Activated CD4-positive, alpha-beta T cell treated with anti-CD3 and anti-CD28 coated beads, Interleukin-2, amount 50 U/mL, for 48 hours (primary cell): Measurements from ENCODE around the gene KCNN2.
A peak's percentile ranks its signal among the peaks of the same experiment; 100 is the strongest.
"Not testable (repeated sequence)": the region's sequence is repeated elsewhere in the genome, so short reads cannot be mapped to it uniquely, and the experiment has no call there.

Experiments
- DNase-seq, 2 experiments: peaks; one replicate each; pipeline ENCODE4 v3.0.0-alpha.2; 2020

The KCNN2 gene

DNA sequence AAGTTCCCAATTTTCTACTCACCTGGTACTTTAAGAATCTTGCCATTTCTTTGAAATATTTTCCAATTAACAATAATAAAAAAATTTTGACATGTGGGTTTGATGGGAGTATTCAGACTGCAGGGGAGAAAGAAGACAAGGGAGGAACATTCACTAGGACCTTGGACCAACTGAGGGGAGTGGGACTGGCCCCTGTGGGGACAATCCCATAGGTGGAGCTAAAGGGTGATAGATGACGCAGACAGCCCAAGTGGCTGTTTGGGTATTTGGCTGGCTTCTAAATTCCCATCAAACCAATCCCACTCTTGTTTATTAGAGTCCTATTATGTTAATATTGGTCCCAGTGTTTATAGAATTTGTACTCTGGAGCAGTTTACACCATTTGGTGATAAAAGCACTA is 65.3 kb downstream of the KCNN2 start:
- DNase-seq = no peak

DNA sequence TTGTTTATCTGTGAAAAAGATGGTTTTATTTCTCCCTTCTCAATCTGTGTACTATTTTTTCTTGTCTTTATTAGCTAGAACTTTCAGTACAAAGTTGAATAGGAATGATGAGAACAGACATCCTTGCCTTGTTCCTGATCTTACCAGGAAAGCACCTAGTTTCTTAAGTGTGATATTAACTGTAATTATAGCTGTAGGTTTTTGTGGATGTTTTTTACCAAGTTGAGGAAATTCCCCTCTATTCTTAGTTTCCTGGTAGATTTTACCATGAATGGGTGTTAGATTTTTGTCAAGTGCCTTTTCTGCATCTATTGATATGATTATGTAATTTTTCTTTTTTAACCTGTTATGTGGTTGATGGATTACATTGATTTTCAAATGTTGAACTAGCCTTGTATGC is 68.7 kb downstream of the KCNN2 start:
- DNase-seq = no peak

DNA sequence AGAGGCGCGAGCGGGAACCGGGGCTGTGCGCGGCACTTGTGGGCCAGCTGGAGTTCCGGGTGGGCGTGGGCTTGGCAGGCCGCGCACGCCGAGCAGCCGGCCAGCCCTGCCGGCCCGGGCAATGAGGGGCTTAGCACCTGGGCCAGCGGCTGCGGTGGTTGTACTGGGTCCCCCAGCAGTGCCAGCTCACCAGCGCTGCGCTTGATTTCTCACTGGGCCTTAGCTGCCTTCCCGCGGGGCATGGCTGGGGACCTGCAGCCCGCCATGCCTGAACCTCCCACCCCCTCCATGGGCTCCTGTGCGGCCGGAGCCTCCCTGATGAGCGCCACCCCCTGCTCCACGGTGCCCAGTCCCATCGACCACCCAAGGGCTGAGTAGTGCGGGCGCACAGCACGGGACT is 70.8 kb downstream of the KCNN2 start:
- not testable (repeated sequence) for DNase-seq

DNA sequence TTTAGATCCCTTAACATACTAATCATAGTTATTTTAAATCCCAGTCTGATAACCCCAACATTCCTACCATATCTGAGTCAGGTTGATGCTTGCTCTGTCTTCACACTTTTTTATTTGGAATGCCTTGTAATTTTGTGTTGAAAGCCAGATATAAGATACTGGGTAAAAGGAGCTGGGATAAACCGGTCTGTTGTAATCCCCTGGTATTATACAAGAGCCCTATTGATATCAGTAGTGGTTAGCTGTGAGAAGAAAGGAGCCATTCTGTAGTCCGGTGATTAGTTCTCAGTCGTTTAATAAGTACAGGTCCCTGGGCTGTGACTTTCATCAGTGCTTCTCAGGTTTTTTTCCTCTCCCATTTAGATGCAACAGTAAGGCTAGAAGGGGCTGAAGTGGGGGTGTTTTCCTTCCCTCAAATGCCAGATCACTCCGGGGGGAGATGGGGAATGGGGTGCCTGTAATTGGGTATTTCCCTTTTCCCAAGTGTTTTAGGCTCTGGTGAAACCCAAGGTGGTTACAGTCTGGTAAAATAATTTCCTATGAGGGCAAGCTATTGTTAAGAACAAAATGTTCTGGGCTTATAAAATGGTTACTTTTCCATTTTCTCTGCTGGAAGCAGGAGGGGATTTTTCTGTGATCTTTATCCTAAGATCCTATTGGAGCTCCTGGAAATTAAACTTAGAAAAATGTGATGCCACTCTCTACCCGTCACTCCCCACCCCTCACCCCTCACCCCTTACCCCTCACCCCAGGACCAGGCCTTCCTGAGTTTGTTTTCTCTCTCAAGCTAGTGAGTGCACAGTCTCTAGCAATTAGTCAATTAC is 72.7 kb downstream of the KCNN2 start:
- DNase-seq = no peak

DNA sequence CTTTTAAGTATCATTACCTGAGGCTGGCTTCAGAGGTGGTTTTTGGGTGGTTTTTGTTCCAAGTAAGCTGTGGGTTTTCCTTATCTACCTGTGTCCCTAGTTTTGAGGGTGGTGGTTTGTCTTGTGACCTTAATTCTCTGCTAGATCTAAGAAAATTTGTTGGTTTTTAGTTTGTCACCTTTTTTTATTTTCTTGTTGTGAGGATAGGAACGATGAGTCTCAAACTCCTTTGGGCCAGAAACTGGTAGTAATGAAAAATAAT is 73.3 kb downstream of the KCNN2 start:
- DNase-seq = no peak

DNA sequence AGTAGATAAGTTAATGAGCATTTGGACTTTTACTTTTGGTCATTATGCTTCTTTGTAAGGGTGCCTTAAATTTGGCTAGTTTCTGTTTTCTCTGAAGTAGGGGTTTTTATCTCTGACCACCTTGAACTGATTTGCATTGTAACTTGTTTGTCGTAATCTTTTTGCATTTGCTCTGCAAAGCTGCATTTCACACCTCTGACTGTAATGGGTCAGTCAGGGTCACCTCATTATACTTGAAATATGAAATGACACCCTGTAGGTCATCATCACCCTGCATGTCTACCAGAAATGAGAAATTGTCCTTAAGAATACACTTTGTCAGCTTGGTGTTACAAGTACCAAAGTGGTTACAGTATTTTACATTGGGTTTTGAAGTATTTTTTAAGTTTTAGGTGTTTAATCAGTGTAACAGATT is 74.0 kb downstream of the KCNN2 start:
- no peak for DNase-seq

DNA sequence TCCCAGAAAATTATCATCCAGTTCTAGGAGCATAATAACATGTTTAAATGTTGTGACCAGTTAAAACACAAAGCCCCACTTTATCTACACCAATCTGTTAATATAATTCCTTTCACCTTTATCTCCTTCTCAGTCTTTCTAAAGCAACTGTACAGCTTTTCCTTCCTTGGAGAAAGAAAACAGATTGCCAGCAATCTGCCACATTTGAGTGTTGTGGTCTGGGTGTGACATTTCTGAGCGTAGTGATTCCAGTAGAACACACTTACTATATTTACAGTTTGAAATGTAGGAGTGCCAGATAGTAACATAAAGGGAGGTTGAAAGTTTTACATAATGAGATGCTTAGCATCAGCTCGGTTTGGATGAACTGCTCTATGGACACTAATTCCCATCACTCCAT is 76.1 kb downstream of the KCNN2 start:
- no peak for DNase-seq

DNA sequence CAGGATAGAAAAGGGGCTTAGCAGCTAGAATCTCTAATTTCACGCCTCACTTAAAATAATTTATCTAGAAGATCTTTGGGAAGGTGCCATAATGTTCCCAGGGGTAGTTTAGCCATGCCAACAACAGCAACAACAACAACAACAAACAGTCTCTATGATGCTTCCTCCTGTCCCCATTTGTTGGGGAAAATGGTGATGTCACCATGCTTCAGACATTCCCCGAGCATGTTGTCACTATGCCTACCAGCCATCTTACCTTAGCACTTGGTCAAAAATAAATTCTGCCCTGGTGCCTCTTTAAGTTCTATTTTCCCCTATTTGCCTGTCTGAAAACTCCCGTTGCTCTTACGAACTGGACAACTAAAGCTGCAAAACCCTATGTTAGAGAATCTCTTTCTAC is 76.6 kb downstream of the KCNN2 start:
- no peak for DNase-seq

DNA sequence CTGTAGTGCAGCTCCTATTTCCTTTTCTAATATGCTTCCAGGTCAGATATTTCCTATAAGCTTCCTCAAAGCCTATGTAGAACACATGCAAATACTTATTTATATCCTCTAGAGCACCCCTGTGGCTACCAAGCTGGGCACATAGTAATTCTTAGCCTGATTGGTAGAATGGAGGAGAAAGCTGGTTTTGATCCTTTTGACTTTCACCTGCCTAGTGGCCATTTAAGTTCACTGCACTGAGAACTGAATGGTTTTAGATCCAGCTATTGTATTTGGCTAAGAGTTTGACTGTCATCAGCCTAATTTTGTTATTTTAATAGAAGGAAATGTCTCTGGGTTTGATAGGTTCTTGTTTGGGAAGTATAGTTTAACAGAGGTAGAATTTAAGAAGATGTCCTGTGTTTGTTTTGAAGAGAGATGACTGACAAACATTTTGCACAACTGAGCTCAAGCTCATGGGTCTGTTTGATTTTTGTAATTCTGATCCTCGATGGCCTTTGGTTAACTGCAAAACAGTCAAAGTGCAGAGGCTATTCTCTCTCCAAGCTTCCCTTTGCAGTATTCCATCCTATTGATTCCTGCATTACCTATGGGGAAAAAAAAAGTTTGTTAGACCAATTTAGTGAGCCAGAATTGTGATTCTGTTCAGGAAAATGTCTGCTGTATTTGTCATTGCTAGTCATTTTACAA is 85.4 kb downstream of the KCNN2 start:
- no peak for DNase-seq

DNA sequence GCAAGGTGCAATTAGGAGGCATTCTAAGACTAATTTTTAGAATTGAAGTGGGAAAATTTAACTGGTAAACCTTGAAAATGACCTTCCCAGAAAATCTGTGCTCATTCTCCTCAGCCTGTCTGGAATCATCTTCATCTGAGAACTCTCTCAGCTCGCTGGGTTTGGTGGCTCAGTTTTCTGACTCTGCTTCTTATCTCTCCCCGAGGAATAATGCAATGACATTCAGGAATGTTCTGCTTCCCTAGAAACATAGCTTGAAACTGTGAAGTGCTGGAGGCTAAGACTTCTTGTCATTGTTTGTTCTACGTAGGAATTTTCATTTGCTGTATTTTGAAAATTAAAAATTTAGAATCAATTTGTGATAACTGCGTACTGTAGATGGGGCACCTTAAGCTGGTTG is 86.6 kb downstream of the KCNN2 start:
- no peak for DNase-seq

DNA sequence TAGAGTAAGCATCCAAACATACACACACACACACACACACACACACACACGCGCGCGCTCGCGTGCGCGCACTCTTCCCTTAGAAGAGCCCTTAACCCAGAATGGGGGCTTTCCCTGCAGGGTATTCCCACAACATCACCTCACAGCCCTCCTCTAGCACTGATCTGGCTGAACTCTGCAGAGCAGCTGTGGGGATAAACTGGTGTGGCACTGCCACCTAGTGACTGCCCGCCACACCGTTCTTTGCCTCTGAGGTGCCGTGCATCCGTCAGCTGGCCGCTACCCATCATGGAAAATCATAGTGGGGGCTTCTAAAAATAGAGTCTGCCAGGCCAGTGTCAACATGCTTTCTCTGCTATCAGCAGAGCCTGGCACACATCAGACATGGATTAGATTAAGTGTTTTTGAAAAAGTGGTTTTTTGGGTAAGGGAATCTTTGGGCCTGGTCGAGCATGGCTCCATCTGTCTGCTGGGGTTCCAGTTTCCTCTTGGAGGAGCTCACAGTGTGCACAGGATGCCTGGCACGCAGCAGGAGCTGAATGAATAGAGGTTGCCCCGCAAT is 88.1 kb downstream of the KCNN2 start:
- peak; percentile 43 to 54 for DNase-seq

DNA sequence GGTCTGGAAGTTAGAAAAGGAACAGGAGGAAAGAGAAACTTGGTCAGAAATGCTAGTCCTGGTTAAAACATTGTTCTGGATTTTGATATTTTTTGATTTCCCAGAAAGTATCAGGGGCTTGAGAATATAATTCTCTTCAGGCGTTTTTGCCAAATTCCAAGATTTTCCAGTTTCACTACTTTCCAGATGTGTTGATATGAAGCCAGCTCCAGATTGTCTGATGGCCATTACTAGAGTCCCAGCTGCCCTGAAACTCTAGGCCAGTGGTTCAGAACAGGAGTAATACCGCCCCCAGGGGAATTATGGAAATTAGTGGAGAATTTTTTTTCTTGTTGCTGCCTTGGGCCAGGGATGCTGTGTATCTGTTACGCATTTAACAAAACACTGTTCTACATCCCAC is 88.6 kb downstream of the KCNN2 start:
- no peak for DNase-seq

DNA sequence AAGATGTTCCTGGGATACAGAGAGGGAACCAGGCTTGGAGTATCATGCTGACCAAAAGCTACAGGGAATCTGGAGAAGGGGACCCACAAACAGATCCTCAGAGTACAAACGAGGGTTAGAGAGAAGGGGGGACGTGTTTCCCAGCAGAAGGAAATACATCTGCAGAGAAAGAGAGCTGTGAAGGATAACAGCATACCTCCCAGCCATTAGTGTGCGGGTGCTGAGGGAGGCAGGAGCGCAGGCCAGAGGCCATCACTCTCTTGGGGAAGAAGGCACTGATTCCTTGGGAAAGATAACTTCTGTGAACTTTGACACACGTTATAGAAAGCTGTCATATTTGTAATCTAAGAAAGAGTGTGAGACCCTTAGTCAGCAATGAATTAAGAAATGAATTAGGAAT is 96.9 kb downstream of the KCNN2 start:
- DNase-seq = no peak

DNA sequence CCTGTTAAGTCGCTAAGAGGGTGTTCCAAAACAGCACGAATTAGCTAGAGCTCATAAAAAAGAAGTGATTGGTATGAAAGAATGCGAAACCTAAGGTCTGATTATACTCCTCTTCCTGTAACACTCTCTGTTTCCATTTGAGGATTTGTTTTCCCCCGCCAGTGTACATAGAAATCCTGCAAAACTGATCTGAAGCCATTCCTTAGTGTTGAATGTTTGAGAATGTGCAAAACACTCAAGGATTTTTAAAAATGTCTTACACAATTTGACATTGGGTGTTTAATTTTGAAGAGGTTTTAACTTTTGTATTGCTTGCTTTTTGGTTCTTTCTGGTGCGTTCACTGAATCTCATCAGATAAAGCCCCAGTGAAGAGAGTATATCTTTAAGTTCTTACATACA is 105.3 kb downstream of the KCNN2 start:
- no peak for DNase-seq

DNA sequence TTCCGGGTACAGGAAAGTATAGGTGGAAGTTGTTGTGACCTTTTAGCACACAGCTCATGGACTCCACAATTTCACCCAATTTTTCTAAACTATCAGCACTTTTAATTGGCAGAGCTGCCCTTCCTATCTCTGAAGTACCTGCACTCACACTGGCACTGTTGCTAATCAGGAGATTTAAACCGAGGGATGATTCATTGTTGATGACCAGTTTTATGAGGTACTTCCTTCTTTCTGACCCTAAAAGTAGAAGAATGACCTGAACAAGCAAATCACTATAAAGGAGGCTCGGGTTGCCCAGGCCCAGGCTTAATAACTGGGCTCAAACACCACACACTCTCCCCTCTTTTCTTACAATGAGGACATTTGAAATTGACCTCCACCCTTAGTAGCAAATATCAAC is 105.9 kb downstream of the KCNN2 start:
- DNase-seq = no peak

DNA sequence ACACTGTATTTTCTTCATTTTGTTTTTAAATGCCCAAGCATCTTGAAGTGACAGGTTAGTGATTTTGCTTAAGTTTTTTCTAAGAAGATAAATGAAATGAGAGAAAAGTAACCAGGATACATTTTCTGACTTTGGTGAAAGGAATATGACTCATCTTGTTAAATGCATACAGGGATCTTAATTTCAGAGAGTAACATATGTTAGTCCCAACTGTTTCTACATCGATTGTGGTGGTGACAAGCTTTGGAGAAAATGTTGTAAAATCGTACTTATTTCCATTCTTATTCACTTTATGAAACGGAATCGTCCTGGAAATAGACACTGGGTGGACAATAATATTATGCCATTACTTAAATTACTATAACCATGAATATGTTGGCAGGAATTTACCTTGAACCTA is 107.5 kb downstream of the KCNN2 start:
- no peak for DNase-seq

DNA sequence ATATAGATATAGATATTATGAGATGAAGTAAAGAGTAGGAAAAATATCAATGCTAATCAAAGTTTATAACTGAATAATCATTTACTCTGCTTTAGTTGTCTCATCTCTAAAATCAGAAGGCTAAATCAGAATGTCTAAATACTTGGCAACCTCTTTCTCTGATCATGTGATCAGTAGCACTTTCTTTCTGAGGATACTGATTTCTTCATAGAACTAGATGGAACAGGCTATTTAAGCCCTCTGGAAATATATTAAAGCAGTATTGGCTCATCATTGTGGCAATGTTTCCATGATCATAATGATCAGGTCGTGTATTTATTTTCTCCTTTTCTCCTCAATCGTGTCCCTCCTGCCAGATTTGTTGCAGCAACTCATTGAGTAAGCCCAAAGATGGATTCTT is 109.7 kb downstream of the KCNN2 start:
- no peak for DNase-seq

DNA sequence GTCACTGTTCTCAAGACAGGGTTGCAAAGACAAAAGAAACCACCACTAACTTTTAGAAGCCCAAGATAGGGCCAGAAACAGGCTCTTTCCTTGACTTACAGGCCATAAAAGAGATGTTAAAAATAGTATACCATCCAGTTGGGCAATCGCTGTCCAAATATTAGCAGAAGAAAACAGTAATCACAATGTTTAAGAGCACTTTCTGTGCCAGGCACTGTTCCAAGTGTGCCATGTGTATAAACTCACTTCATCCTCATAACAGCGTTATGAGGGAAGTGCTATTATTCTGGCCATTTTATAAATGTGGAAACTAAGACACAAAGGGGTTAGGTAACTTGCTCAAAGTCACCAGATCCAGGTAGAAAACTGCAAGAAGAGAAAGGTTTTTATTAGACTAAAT is 111.7 kb downstream of the KCNN2 start:
- no peak for DNase-seq

DNA sequence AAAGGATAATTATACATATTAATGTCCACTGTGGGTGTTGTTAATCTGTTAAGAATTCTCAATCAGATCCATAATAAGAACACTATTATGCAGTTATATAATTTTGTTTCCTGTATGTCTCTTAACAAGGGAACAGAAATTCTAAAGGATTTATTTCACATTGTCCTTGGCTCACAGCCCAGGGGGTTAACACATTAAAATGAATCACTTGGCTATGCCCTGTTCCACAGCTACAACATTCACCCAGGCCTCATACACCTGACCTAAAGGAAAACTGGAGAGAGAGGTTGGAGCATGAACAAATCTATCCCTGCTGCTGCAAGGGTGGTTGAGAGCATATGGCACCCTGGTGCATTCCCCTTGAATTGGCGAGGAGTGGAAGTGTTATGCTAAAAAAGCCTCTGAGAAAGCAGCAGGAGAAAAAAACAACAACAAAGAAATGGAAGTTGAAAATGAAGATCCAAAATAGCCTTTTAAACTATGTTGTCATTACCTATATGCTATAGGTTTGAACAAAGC is 116.0 kb downstream of the KCNN2 start:
- DNase-seq = no peak

DNA sequence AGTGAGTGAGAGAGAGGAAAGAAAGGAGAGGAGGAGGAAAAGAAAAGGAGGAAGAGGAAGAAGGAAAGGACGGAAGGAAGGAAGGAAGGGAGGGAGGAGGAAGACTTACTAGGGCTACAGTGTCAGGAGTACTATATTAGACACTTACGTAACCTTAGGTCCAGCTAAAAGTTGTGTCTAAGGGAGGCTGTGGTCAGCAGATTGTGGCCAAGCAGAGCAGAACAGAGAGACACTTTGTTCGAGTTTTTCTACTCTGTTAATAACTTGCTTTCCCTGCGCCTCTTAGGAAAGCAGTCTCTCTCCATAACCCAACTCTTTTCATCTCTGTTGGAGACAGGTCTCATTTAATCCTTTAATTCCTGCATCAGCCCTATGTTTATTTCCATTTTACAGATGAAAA is 138.9 kb downstream of the KCNN2 start:
- DNase-seq = no peak

DNA sequence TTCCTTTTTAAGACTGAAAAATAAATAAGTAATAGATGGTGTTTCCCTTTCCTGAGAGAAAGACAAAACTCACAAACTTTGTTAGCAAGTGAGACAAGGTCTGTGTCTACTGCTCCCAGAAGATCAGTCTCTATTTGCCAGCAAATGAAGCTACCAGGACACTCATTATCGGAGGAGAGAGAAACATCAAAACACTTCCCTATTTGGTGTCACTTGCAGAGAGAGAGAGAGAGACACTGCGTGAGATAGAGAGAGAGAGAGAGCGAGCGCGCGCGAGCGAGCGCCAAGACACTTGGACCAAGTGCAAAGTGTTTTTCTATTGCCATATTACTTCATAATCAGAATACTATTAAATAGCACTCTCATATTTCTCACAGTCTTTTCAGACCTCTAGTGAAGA is 142.7 kb downstream of the KCNN2 start:
- no peak for DNase-seq

DNA sequence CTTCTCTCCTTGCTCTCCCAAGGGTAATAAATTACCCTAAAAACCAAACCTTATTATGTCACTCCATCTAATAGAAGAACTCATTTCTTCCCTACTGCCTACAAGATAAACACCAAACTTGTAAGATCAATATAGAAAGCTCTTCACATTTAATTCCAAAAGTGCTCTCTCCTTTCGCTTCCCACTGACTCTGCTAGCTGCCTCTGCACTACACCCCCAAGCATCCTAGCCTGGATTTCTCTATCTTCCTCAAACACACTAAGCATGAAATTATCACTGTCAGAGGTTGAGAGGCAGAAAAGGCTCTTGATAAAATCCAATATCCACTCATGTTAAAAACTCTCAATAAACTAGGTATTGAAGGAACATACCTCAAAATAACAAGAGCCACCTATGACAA is 162.4 kb downstream of the KCNN2 start:
- DNase-seq = no peak

DNA sequence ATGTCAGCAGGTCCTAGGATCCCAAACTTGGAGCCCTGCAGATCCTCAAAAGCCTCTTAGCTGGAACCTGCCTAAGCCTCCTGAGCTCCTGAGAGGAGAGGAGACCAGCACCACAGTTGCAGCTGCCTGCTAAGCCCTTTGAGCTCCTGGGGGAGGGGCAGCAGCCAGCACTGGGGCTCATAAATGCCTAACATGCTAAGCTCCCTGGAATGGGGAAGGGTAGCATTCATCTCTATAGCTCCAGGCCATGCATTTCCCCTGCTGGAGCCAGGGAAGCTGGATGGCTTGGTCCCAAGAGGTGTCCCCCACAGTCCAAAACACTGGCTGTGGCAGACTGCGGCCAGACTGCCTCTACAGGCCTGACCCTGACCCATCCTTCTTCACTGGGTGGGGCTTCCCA is 182.7 kb downstream of the KCNN2 start:
- no peak for DNase-seq
